CD4-positive, alpha-beta T cell treated with Interferon gamma for 1 hour (primary cell): Measurements from ENCODE around the gene TRIM28.

ENCODE experiments used
- DNase-seq: peaks from one replicate; pipeline ENCODE4 v3.0.0-alpha.2; 2020

The TRIM28 gene

DNA sequence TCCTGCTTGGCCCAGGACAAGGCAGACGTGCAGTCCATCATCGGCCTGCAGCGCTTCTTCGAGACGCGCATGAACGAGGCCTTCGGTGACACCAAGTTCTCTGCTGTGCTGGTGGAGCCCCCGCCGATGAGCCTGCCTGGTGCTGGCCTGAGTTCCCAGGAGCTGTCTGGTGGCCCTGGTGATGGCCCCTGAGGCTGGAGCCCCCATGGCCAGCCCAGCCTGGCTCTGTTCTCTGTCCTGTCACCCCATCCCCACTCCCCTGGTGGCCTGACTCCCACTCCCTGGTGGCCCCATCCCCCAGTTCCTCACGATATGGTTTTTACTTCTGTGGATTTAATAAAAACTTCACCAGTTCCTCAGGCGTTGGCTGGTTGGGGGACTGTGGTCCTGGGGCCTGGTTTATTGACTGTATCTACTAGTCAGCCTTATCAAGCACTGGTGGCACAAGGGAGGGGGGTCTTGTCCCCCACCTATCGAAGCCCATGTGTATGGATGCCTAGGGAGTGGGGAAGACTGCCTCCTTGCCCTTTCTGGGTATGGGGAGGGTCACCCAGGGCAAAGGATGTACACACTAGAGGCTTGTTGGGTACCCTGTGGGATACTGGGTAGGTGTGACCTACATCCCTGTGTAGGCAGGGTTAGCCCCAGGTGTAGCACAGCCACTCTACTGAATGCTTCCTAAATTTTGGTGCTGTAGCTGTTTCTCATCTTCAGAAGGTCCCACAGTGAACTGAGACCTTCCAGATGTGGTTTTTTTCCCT, 6.7 kb downstream of the TRIM28 start:
- no peak for DNase-seq

DNA sequence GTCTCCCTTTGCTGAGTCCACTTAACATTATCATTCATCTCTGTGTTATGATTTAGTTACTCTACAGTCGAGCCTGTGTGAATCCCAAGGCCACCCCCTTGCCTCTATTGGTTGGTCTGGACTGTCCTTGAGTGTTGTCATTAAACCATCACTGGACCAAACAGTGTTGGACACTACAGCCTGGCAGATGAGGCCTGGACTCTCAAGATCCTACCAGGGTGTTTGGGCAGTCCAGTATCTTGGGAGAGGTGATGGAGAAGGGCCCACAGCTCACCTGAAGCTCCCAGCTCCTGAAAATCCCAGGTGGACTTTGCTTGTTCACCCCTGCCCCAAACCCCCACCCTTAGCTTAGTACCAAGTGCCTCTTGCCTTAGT, 7.2 kb downstream of the TRIM28 start:
- DNase-seq = no peak

DNA sequence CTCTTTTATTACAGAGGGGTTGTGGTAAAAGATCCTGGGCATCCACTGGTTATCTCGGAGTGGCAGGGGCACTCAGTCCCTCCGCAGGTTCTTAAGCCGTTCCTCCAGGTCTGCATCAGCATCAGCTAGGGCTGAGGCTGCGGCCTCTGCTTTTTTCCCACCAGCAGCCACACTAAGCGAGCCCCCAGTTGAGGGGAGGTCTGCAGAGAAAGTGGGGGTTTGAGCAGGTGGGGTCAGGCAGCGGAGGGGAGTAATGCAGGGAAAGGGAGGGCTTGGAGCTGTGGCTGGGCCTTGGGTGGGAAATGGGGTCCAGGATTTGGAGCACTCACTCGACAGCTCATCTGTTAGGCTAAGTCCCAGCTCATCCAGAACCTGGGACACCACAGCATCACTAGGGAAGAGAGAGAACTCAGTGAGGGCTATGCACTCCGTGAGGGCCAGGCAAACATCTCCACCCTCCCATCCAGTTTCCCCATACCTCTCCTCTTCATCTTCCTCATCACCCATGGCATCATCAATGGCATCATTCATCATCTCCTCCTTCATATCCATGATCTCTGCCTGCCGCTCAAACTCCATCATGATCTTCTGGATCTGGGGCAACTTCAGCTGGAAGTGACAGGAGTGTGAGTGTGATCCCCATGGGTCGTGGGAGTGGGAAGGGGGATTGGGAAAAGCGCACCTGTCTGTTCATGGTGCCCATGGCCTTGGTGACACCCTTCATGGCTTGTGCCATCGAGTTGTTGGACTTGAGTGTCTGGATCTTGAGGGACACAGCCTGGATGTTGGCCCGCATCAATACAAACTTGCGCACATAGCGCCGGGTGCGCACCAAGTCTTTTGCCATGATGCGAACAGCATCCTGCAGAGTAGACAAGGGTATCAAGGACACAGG, 8.0 kb downstream of the TRIM28 start:
- no peak for DNase-seq

DNA sequence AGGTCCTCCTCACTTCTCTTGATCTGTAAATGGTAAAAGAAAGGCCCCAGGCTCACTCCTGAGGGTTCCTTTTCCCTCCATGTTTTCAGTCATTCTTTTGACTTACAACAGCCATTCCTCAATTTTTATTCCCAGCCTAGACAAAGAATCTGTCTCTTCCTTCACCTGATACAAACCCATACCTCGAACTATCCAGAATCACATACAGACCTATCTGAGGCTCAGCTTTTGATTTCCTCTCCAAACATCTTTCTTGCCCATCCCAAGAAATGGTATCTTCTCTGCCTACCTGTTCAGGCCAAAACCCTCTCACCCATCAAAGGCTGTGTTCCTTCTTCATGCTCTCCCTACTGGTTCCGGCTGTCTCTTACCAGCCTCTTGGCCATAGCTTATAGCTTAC, 8.8 kb downstream of the TRIM28 start:
- DNase-seq = no peak

DNA sequence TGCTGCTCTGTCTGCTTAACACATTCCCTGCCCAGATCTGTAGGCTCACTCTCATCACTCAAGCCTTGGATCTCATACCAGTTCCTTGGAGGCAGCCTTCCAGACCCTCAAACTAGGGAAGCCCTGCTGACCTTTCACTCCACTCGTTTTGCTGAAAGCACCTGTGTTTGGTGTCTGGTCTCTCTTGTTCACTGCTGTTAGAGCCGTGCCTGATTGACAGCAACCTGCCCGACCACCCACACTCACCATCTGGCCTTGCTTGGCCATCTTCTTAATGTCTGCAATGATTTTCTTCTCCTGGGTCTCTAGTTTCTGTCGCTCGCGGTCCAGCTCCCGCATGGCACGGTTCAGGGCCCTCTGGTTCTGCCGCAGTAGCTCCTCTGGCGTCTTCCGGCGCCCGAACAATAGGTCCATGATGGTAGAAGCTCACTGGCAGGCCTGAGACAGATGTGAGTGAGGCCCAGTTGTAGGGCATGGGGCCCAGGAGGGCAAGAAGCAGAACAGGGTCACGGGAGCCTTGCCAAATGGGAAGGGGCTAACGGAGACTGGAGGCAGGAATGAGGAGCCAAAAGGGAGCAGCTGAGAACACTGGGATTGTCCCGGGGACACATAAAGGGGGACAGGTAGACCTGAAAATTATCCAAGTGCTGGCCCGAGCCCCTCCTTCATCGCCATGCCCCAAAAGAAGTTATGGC, 10.1 kb downstream of the TRIM28 start:
- DNase-seq = no peak

DNA sequence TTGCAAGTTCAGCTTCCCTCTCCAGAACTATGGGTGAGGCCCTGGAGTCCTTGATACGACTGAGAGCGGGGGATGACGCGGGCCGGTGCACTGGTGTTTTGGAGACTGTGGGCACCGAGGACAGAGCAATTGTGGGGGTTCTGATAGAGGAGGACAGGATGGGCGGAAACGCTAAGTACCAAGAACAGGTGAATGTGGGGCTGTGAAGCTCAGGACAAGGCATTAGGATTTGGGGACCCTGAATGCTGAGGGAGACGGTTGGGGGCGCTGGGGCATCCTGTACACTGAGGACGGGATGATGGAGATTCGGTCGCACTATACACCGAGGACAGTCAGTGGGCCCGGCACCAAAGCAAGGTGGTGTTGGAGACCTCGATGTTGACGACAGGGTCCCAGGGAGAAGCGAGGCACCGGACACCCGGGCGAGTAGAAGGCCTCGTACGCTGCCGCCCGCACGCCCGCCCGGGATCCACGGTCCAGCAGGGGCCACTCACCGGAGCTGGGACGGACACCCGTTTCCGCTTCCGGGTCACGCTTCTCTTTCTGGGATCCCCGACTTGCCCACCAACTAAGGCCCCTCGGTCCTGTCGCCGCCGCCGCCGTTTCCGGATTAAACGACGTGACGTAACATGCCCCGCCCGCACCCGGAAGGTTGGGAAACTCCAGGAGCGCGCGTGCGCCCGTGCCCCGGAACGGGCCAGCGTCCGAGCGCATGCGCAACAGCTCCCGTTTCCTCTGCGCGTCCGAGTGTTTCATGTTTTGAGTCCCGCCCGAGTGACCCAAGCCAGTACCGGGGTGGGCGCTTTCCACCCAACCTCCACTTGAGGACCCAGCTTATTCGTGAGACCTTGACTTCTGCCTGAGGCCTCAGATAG, 10.9 kb downstream of the TRIM28 start, which contains the start of gene CHMP2A:
CHMP2A (minus strand) TSS at position 612 of the 875 bp plus-strand sequence. CDS start 893 bp downstream, outside the sequence.
- peak; percentile 97 for DNase-seq

DNA sequence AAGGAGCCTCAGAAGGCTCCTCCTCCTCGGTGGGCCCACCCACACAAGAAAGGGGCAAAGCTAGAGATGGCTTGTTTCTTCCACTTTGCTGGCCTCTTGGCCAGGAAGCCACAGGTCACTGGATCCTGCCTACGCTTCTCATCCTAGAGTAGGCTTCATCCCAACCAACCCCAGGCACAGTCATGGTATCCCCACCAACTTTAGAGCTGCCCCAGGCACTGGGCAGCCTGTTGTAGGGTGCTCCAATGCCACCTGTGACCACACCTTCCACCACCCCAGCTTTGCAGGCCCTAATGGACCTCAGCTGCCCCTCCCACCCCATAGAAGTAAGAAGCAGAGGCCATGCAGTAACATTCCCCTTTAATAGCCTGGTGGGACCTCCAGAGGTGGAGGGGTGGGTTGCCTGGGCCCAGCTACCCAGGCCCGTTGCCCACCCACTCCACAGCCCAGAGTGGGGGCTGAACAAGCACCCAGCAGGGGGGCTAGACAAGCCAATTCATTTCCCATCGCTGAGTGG, 11.6 kb downstream of the TRIM28 start:
- no peak for DNase-seq

DNA sequence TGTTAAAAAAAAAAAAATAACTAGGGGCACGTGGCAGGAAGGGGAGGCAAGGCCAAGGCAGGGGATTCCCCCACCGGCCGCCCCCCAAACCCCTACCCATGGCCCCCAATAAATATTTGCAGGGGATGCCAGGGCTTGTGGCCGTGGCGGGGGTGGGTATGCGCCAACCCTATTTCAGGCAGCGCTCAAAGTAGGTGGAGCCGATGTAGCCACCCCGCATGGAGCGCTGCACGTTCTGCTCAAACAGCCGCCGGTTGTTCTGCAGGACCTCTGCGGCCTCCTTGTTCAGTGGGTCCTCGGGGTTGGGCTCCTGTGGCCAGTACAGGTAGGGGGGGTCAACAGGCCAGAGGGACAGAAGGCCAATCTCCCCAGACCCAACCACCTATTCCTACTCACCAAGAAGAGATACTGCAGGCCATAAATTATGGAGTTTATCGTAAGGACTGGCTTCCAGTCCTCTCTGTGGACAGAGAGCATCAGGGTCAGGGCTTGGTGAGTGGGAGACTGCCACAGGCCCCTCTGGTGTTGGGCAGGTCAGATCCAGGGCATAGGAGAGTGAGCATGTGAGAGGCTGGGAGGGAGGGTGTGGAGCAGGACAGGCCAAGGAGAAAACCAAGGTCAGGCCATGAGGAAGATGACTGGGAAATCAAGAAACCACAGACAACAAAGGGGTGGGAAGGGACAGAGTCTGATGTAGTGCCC, 12.2 kb downstream of the TRIM28 start:
- no peak for DNase-seq

DNA sequence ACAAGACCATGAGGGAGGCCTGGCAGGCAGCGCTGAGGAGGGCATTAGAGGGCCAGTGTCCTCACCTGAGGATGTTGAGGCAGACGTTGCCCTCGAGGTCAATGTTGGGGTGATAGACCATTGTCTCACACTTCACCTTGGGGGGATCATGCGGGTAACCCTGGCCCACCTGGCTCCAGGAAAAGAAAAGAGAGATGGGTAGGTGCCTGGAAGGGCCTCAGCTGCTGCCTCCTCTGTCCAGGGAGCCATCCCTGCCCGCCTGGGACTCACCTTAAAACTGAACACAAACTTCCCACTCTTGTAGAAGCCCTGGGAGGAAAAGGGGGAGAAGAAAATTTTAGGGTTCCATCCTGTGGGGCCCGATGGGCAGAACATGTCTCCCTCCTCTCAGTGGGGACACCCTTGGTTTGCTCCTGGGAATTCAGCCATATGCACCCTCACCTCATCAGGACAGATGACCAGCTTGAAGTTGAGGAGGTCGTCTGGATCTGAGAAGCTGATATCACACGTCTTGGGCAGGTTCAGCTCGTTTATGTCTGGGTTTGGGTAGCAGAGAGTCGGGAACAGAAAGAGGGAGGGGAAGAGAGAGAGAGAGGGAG, 12.9 kb downstream of the TRIM28 start:
- DNase-seq = no peak

DNA sequence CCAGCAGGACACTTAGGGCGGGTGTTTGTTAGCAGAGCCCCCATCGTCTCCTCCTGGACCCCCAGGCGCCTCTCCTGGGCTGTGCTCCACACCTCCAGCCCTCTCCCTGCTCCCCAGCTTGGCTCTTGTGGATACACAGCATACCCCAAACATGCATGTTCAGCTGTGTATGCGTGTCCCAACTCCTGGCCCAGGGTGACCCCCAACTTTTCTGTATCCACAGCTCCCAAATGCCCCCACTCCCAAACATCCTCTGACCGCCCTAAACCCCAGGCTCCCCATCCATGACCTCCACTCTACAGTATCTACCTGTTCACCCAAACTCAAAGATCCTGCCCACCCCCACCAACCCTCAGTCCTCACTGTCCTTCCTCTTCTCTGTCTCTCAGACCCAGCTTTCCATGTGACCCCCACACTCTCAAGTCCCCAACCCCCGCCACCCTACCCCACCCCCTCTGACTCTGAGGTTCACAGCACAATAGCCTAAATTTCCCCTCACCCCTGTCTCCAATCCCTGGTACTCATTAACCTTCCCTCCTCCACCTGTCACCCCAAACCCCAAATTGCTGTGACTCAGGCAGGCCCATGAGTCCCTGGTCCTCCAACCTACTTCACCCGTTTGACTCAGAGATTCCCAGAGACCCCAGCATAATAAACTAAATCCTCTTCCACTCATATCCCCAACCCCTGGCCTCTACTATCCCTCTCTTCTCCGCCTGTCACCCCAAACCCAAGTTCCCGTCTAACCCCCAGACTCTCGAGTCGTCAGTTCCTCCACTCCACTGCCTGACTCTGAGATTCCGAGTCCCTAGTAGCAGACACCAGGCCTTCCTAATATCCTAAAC, 13.6 kb downstream of the TRIM28 start:
- no peak for DNase-seq

DNA sequence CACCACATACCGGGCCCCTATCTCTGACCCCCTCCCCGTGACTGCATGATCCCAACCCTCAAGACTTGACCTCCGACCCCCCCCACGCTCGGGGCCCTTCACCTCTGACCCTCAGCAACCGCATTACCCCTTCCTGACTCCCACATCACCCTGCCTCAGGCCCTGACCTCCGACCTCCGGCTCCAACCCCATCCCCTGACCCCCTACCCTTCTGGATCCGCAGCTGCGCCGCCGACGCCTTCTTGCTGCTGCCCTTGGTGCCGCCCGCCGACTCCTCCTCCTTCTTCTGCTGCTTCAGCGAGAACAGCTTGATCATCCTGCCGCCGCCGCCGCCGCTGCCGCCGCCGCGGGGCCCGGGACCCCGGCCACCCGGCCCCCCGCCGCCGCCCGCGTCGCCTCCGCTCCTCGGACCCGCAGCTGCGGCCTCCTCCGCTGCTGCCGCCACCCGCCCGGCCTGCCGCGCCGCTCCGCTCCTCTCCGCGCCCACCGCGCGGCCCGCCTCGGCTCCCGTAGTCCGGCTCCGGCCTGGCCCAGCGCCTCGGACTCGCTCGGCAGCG, 14.3 kb downstream of the TRIM28 start, which contains the start of gene UBE2M:
UBE2M (minus strand) TSS at position 546 of the 557 bp plus-strand sequence; CDS start at position 316, 230 bp downstream.
- peak; percentile 60 for DNase-seq

DNA sequence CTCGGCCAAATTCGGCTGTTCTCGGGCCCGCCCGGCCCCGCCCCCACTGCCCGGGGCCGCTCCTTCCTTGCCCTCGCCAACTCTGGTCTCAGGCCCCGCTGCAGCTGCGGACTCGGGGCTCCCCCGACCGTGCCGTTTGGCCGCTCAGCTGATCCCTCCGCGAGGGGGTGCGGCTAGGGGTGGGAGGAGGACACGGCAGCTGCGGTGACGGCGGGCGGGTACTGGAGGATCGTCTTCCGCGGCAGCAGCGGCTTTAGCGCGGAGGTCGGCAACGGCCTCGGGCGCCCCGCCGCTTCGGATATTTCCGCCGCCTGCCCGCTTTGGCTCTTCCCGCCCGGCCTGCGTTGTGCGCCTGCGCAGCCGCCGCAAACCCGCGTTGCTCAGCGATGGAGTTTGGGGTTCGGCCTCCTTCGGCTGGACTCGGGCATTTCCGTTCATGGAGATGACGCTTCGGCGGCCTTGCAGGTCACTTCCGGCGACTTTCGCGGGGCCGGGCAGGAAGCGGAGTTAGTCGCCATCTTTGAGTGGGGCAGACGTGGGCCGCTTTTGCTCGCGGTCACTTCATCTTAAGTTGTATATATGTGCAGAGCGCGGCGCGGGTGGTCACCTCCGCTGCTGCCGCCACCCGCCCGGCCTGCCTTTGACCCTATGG, 14.9 kb downstream of the TRIM28 start:
- peak; percentile 99 for DNase-seq

DNA sequence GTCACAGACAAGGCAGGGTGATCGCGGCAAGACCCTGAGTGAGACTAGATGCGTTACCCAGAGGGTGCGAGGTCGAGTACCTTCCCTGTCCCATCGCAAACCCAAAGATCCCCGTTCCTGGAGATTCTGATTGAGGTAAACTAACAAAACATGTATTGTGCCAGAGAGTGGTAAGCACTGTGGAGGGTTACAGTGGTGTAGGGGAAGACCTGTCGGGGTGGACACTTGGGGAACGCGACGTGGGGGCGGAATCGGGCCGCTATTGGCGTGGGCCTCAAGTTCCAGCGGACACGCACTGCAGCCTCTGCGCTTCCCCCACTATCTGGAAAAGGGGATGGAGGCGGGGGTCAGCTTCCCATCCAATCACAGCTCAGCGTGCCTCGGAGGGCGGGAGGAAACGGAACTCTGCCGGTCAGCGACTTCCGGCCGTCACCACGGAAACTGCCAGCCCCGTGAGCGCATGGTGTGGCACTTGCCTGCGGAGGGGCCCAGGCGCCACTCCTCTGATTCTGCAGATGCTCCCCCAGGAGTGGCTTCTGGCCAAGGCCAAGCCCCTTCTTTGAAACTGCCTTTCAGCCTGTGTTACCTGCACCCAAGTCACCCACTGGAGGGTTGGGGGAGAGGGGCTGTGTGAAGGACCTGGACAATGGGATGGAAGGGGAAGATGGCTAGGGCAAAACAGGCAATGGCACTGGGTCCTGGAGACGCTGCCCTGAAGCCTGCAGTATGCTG, 15.6 kb downstream of the TRIM28 start:
- peak; percentile 84 for DNase-seq

DNA sequence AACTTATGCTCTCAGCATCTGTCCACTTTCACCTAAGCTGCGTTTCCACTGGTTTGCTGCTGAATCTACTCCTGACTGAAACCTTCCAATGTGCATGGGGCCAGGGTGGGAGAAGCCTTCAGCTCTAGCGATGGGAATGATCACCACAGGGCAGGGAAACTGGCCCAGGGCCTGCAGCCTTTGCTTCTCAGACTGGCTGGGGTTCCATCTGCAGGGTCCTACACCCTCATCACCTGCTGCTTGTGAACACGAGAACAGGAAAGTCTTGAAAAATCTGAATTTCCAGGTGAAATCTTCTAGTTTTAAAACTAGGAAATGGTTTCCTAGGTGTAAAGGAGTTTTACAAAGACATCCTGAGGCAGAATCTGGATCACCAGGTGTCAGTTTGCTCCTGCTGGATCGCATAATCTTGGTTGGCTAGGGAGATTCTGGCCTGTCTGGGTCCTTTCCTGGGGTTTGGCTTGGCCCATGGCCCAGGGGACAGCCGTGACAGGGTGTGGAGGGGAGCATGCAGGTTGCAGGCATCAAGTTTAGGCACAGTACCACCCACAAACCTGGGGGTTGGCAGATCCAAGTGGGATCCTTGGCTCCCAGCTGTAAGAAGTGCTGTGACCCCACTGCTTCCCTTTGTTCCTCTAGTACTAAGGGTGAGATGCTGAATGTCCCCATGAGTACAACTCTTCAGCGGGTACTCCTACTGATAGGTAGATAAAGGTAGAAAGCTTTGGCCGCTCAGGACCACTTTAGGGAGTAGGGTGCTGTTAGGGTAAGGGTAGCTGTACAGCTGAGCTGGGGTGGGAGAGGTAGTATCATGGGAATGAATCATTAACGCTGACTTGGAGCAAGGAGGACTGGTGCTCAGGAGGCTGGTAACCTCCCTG, 16.4 kb downstream of the TRIM28 start:
- DNase-seq = no peak

DNA sequence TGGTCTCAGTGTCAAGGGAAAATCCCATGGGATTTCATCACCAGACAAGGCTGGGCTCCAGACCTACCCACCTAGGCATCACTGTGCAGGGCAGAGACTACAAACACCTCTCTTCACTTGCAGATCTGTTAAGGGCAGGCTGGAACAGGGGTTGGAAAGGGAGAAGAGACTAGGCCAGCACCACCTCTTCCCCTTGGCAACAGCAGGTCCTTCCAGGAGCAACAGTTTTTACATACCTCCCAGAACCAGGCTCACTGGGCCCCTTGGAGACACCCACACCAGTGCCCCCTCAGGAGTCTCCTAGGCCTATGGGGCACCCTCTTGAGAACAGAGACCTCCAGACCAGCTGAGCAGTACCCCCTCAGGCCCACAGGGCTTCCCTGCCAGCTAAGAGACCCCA, 17.1 kb downstream of the TRIM28 start:
- no peak for DNase-seq

DNA sequence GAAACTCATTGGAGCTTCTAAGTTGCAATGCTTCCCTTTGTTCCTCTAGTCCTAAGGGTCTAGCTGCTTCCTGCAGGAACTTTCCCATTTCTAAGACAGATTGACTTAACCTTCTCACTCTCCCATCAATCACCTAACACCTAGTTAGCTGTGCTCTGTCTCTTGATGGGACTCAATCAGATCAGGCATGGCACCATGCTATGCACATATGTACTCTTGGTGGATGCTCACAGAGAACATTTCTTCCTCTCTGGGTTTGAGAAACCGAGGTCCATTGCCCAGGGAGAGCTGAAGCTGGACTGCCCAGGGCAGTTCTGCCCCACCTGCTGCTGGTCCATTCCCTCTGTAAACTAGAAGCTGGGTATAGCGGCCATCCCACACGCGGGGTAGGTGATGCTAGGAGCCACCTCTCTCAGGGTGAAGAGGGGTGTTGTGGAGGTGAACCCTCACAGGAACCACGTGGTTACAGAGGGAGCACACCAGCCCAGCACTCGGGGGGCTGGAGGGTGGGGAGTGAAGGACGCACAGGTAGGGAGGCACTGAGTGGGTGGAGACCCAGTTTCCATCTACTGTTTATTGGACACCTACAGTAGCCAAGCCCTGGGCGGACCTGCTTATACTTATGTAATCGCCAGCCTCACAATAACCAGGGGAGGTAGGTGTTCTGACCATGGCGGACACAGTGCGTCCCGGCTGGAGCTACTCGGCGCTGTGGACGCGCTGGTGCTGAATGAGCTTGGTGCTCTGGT, 17.7 kb downstream of the TRIM28 start:
- DNase-seq = no peak
